Prostate gland (tissue), 2 donors: ENCODE results near the gene PAQR5. TPM values are rescaled to one million over a fixed set of nuclear protein-coding genes. Genes with fewer than 3 reads are reported as not detected.

Experiments
- DNase-seq: peaks from one replicate; pipeline ENCODE4 v3.0.0-alpha.2; 2019; ENCODE audit warnings: low spot score
- H3K27ac ChIP-seq, 2 donors: fragments of 200-600 bp; sonication (generic); 2 replicates each; pipeline ENCODE4 v1.5.1; 2017 to 2019
- H3K27me3 ChIP-seq: fragments of 200-600 bp; sonication (generic); replicated peaks from 2 replicates; pipeline ENCODE4 v1.5.1; 2019; ENCODE audit not compliant: insufficient read depth
- H3K36me3 ChIP-seq, 2 donors: fragments of 200-600 bp; sonication (generic); 1 replicate in 1 of 2; 2 replicates in 1 of 2; pipeline versions ENCODE4 v1.5.1 to v1.8.1; 2017 to 2019
- H3K4me1 ChIP-seq: fragments of 200-600 bp; sonication (generic); replicated peaks from 2 replicates; pipeline ENCODE4 v1.5.1; 2019
- H3K4me3 ChIP-seq, 2 donors: fragments of 200-600 bp; sonication (generic); 2 replicates each; pipeline ENCODE4 v1.5.1; 2017 to 2019
- H3K9me3 ChIP-seq: fragments of 200-600 bp; sonication (generic); 2 replicates; pipeline ENCODE4 v1.5.1; 2017
- CTCF ChIP-seq, 4 experiments: fragments of 200-600 bp in 2 of 4; fragments of 450-650 bp in 2 of 4; sonication (generic) in 2 of 4; IDR thresholded peaks; 1 replicate in 3 of 4; 2 replicates in 1 of 4; pipeline ENCODE4 v1.5.1; 2016 to 2019; ENCODE audit warnings: antibody characterized with exemption in 4 of 4, mild to moderate bottlenecking in 2 of 4, moderate library complexity in 2 of 4
- POLR2A ChIP-seq: fragments of 450-650 bp; IDR thresholded peaks from one replicate; pipeline ENCODE4 v1.6.1; 2016; ENCODE audit warnings: antibody characterized with exemption, mild to moderate bottlenecking
- POLR2AphosphoS5 ChIP-seq: sonication (generic); formaldehyde crosslinking; IDR thresholded peaks from one replicate; pipeline ENCODE4 v1.6.1; 2017; ENCODE audit warnings: antibody characterized with exemption
- WGBS: methylation state at CpG from one replicate; pipeline ENCODE4 v1.1.5; 2018; 5-methylcytosine and 5-hydroxymethylcytosine counted together
- intact Hi-C: fragments of 100-400 bp; cut with DNase I; formaldehyde crosslinking; loops from one replicate; pipeline ENCODE4 v1.14.2; 2022
- total RNA-seq, 2 donors: library from RNA; depleted of rRNA; stranded (reverse); fragments of >200 nt; gene quantifications; one replicate each; pipeline ENCODE4 v1.1.0, GENCODE V29; 2016

PAQR5 gene
- total RNA-seq, 2 donors from 2014 or later = 0.17 to 1.2 TPM

GRCh38 chr15:69433831-69434230 lies 135.1 kb downstream of the PAQR5 start:
- H3K9me3 ChIP-seq = no peaks in the 10 kb centered on the region
- intact Hi-C loops = no loop called here
- WGBS = 92% methylated on average over 1 of the region's 1 CpG
- no peaks in the 10 kb centered on the region for H3K36me3 ChIP-seq
- H3K27me3 ChIP-seq = no peaks in the 10 kb centered on the region
- no peak overlapping the region for H3K27ac ChIP-seq
- no peak for TF ChIP-seq CTCF (IDR thresholded peaks at IDR 0.05)
- no peak for TF ChIP-seq POLR2A
- TF ChIP-seq POLR2AphosphoS5 = no peak
- DNase-seq = no peak
- no peak overlapping the region for H3K4me3 ChIP-seq
- H3K4me1 ChIP-seq = no peaks in the 10 kb centered on the region

DNA sequence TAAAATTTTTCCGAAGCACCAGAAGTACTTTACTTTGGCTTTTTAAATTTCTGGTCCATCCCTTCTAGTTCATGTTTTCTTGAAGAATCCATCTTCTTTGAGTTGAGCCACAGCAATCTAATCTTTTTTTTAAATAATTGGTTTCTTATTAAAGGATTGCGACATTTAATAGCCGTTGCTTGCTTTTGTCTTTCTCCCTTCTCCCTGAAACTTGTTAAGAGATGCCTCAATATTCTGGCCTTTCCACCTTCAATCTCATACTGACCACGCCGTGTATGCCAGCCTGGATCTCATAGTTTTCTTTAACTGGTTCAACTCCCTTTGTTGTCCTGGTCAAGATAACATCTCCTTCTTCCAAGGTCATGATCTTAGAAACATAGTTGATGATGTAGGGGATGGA lies 135.5 kb downstream of the PAQR5 start:
- no peaks in the 10 kb centered on the region for H3K27me3 ChIP-seq
- no peak for TF ChIP-seq POLR2A
- TF ChIP-seq CTCF (IDR thresholded peaks at IDR 0.05) = no peak
- no peak for TF ChIP-seq POLR2AphosphoS5
- no peaks in the 10 kb centered on the region for H3K9me3 ChIP-seq
- DNase-seq = no peak
- WGBS = 88% methylated on average over 5 of the region's 5 CpGs
- intact Hi-C loops = no loop called here
- no peak overlapping the region for H3K4me3 ChIP-seq
- no peaks in the 10 kb centered on the region for H3K36me3 ChIP-seq
- no peaks in the 10 kb centered on the region for H3K4me1 ChIP-seq
- H3K27ac ChIP-seq = no peak overlapping the region

- Histone ChIP-seq H3K27ac (no peak overlapping the region), H3K4me3 (no peak overlapping the region), H3K9me3 (no peaks in the 10 kb centered on the region), H3K27me3 (no peaks in the 10 kb centered on the region), H3K36me3 (no peaks in the 10 kb centered on the region), H3K4me1 (no peaks in the 10 kb centered on the region)
- TF ChIP-seq POLR2A (no peak), CTCF (IDR thresholded peaks at IDR 0.05) (no peak), POLR2AphosphoS5 (no peak)
- WGBS = 94% methylated on average over 18 of the region's 18 CpGs
- DNase-seq = no peak
- intact Hi-C loops = no loop called here
Measured at GRCh38 chr15:69434679-69435078, 136.0 kb downstream of the PAQR5 start.

DNA sequence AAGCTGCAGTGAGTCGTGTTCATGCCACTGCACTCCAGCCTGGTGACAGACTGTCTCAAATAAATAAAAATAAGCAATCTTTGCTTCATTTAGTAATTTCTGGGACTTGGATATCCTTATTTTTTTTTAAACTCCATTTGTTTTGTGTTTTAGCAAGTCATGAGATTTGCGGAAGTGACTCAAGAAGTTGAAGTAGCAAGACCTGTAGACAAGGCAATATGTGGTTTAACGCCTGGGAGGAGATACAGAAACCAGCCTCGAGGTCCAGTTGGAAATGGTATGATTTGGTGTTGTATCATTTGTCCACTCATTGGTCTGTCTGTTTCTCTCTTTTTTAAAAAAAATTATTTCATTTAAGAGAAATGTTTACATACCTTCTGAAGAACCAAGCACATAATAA lies 137.3 kb downstream of the PAQR5 start:
- intact Hi-C loops = no loop called here
- no peaks in the 10 kb centered on the region for H3K4me1 ChIP-seq
- H3K36me3 ChIP-seq = no peaks in the 10 kb centered on the region
- H3K9me3 ChIP-seq = no peaks in the 10 kb centered on the region
- 86% methylated on average over 4 of the region's 4 CpGs for WGBS
- no peaks in the 10 kb centered on the region for H3K27me3 ChIP-seq
- TF ChIP-seq POLR2A (no peak), POLR2AphosphoS5 (no peak), CTCF (IDR thresholded peaks at IDR 0.05) (no peak)
- no peak overlapping the region for H3K27ac ChIP-seq
- no peak overlapping the region for H3K4me3 ChIP-seq
- no peak for DNase-seq

- DNase-seq = no peak
- intact Hi-C loops = no loop called here
- Histone ChIP-seq H3K27me3 (no peaks in the 10 kb centered on the region), H3K4me3 (no peak overlapping the region), H3K9me3 (no peaks in the 10 kb centered on the region), H3K27ac (no peak overlapping the region), H3K36me3 (no peaks in the 10 kb centered on the region), H3K4me1 (no peaks in the 10 kb centered on the region)
- WGBS = 95% methylated on average over 4 of the region's 4 CpGs
- no peak for TF ChIP-seq POLR2A
- TF ChIP-seq CTCF (IDR thresholded peaks at IDR 0.05) = no peak
- no peak for TF ChIP-seq POLR2AphosphoS5
Measured at GRCh38 chr15:69436951-69437350, 138.2 kb downstream of the PAQR5 start.
